ENCODE measurements around the gene ZRANB3.
A peak's percentile ranks its signal among the peaks of the same experiment; 100 is the strongest.
"Not testable (repeated sequence)": the region's sequence is repeated elsewhere in the genome, so short reads cannot be mapped to it uniquely, and the experiment has no call there.

Gene ZRANB3

GRCh38 chr2:135320465-135321355 lies 210.3 kb downstream of the ZRANB3 start:
- DNase-seq, result no peak

DNA sequence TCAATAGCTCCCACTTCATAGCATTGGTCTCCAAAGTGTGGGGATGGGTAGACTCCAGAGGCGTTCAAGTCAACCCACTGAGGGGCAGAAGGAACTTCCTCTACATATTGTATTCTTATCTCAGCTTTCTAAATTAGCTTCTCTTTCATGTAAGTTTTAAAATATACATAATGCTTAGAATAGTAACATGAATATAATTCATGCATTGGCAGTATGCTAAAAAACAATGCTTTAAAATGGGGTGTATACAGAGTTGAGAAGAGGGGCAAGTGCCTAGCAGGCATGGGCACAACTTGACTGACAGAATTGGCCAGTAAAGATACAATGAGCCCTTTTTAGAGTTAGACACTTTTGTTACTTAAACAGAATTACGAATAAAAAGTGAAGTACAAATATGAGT lies 212.2 kb downstream of the ZRANB3 start:
- no peak for DNase-seq

DNA sequence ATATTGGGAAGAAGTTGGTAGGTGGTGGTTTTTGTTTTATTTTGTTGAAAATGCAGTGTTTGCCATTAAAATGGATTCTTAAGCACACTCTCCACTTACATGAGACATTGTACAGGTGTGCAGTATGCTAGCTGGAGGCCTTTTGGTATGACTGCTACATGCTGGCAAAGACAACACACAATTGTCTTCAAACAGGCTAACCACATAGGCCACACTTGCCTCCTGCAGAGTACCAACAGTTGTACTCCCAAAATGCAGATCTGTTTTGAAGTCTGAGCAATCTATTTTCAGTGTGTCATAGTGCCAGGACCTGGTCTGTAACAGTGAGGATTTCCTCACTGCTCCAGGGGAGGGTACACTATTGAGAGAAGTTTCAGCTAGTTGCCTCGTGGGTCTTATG lies 213.6 kb downstream of the ZRANB3 start:
- no peak for DNase-seq

- DNase-seq, result no peak
Measured at GRCh38 chr2:135311962-135312361, 219.1 kb downstream of the ZRANB3 start.

DNA sequence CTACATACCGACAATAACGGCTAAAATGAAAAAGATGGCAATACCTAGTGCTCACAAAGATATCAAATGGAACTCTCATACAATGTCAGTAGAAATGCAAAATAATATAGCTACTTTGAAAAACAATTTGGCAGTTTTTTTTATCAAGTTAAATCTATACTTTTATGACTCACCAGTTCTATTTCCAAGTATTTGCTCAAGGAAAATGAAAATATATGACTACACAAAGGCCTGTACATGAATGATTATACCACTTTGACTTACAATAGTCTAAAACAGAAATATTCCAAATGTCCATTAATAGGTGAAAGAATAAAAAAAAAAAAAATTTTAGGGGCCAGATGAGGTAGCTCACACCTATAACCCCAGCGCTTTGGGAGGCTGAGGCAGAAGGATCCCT lies 219.8 kb downstream of the ZRANB3 start:
- no peak for DNase-seq

DNA sequence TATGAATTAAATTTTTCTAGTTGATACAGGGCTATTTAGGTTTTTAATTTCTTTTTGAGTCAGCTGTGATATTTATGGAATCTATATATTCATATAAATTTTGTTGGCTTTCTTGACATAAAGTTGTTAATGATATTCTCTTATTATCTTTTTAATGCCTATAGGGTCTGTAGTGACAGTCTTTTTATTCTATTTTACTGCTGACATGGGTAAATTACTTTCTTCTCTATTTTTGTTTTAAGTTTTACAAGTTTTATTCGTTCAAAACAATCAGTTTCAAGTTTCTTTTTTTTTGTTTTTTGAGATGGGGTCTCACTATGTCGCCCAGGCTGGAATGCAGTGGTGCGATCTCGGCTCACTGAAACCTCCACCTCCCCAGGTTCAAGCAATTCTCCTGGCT lies 226.3 kb downstream of the ZRANB3 start:
- DNase-seq, result no peak

DNA sequence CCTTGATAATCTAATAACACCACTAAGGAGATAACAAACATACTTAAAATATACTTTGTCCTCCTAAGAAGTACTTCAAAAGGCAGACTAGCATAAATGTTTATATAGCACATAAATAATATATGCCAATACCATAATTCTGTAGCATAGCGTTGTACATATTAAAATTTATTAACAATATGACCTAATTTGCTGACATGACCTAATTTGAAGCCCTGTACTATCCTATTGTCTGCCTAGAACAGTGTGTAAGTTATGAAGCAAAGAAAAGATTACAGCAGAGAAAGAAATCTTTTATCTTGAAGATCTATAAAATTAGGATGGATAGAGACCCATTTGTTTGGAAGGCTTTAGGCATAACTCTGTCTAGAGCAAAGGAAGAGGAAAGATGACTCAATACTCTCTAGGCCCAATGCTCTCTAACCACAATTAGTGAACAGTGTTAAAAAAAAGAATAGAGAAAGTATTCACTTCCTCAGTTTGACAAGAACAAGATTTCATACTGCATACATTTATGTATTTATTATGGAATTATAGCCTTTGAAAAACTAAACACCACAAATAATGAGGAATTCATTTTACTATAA lies 231.3 kb downstream of the ZRANB3 start:
- DNase-seq, result no peak

- no peak for DNase-seq
Measured at GRCh38 chr2:135299165-135299564, 231.9 kb downstream of the ZRANB3 start.

GRCh38 chr2:135287121-135287520 lies 243.9 kb downstream of the ZRANB3 start:
- not testable (repeated sequence) for DNase-seq

GRCh38 chr2:135285391-135285790 lies 245.6 kb downstream of the ZRANB3 start:
- no peak for DNase-seq

- no peak for DNase-seq
Measured at GRCh38 chr2:135281379-135281778, 249.6 kb downstream of the ZRANB3 start.

- no peak for DNase-seq
Measured at GRCh38 chr2:135279209-135279608, 251.8 kb downstream of the ZRANB3 start.

DNA sequence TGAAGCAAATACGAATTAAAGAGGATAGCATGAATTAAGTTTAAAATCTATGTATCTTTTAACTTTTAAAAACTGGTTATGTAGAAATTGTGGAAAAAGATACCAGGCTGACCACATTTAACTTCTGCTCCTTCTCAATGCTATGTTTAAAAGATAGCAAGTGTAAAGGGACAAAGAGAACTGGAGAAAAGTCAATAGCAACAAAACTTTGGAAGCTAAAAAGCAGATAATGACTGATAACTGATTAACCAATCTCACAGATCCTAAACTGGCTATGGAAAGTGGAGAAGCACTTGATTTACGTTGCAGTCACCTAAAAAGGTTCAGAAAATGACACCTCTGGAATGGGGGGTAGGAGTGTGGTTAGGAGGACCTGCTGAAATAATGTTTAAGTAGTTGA lies 254.5 kb downstream of the ZRANB3 start:
- DNase-seq, result no peak

DNA sequence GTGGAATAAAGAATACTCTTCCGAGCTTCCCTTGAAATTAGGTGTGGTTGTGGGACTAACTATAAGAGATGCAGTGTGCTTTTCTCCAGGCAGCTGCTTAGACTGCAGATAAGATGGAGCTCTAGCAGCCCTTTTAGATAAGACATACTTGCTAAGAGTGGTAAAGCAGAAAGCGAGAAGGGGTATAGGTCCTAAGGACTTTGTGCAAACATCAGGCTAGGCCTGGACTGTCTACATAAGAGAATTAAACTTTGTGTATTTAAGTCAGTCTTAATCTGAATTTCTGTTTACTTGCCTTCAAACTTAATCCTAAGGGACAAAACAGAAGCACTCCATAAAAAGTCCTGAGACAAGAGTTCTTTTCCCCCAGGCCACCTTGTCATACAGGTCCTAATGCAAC lies 260.0 kb downstream of the ZRANB3 start:
- no peak for DNase-seq

DNA sequence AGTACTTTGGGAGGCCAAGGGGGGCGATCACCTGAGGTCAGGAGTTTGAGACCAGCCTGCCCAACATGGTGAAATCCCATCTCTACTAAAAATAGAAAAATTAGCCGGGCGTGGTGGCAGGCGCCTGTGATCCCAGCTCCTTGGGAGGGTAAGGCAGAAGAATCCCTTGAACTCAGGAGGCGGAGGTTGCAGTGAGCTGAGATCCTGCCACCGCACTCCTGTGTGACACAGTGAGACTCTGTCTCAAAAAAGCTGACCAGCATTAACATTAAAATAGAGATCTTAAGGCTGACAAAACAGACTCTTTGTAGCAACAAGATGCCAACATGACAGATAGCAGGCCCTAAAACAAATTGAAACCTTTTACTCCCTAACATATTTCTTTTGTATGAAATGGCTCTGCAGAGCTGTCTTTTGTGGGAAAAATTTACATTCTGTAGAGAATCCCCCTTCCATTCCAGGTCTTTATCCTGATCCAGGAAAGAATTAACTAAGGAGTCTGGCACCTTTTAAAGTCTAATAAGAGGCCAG lies 265.0 kb downstream of the ZRANB3 start:
- DNase-seq, result no peak

- no peak for DNase-seq
Measured at GRCh38 chr2:135259123-135259522, 271.9 kb downstream of the ZRANB3 start.

GRCh38 chr2:135258193-135258592 lies 272.8 kb downstream of the ZRANB3 start:
- DNase-seq, result peak; percentile 22

GRCh38 chr2:135257383-135258090 lies 273.5 kb downstream of the ZRANB3 start:
- DNase-seq, result no peak

GRCh38 chr2:135256531-135257260 lies 274.3 kb downstream of the ZRANB3 start:
- no peak for DNase-seq

DNA sequence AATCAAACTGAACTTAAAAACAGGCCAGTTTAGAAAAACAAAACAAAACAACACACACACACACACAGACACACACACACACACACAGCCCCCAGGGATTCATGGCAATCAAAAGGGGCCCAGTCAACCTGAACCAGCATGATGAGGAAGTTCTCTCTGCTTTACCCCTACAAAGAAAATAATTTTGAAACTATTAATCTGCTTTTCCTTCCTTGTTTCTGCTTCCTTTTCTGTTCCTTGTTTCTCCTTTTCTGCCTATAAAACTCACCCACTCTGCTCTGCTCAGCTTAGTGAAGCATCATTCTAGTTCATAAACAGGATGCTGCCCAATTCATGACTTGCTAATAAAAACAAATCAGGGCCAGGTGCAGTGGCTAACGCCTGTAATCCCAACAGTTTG lies 275.8 kb downstream of the ZRANB3 start:
- no peak for DNase-seq

DNA sequence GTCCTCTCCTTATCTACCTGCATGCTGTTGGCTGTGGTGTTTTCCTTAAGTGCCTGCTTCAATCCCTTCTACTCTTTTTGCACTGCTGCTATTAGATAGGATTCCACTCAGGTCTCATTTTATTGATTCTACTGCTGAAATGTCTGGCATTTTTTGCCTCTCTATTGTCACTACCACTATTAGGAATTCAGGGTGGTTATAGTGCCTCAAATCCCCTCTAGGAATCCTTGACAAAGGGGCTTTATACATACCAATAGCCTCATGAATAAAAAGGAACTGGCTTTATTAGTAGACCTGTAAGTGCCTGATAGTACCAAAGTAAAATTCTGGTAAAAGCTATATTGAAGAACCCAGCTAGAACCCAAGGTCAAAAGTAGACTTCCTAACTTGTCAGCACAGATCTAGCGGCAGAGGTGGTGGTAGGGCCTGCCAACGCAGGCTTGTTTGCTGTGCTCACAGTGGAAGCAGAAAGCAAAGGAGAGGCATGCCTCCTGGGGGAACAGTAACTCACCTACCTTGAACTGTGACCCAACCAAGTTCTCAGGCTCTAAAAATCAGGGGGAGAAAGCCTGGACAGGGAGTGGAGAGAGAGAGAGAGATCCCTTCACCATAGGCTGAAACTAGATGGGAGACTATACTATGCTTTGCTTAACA lies 278.1 kb downstream of the ZRANB3 start:
- DNase-seq, result no peak

DNA sequence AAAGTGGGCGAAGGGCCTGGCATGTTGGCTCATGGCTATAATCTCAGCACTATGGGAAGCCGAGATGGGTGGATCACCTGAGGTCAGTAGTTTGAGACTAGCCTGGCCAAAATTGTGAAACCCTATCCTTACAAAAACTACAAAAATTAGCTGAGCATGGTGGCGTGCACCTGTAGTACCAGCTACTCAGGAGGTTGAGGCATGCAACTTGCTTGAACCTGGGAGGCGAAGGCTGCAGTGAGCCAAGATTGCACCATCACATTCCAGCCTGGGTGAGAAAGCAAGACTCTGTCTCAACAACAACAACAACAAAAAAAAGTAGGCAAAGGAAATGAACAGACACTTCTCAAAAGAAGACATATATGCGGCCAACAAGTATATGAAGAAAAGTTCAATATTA lies 282.4 kb downstream of the ZRANB3 start:
- DNase-seq, result no peak

All from COR-L47 (cell line).